GM13976 (cell line): ENCODE data around the gene PGRMC1.

Experiments
- DNase-seq: peaks from one replicate; pipeline ENCODE4 v3.0.0; 2012; ENCODE audit warnings: low spot score
- in situ Hi-C: fragments of 300-500 bp; cut with MboI; formaldehyde crosslinking; loops from one replicate; pipeline ENCODE4 v1.12.0; 2022; ENCODE audit warnings: low sequenced_read_pairs, mixed read lengths, inconsistent platforms; ENCODE audit not compliant: unreplicated experiment
- TF ChIP-seq, protein P1 (sequence below): IDR thresholded peaks from 2 replicates; pipeline ENCODE4 v1.5.1; 2012; ENCODE audit warnings: borderline replicate concordance, mild to moderate bottlenecking; ENCODE audit not compliant: insufficient read depth; ENCODE audit errors: extremely low read depth, missing control alignments, control extremely low read depth

The PGRMC1 gene

DNA sequence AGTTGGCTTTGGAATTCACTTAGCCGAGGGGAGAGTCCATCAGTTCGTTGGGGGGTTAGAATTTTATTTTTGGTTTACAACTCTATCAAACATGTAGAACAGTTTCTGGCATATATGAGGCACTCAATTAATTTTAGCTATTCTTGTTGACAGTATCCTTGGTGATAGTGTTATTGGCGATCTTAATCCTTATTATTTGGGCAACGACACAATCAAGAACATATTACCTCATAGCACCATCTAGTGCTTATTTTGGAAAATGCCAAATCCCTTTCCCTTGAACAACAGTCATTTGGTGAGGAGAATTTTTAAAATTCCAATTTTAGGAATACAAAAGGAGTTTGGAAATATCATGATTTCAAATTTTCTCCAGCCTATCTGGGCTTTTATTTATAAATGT, 17.9 kb upstream of the PGRMC1 start:
- in situ Hi-C loops = no loop called here
- TF ChIP-seq, protein P1, sequence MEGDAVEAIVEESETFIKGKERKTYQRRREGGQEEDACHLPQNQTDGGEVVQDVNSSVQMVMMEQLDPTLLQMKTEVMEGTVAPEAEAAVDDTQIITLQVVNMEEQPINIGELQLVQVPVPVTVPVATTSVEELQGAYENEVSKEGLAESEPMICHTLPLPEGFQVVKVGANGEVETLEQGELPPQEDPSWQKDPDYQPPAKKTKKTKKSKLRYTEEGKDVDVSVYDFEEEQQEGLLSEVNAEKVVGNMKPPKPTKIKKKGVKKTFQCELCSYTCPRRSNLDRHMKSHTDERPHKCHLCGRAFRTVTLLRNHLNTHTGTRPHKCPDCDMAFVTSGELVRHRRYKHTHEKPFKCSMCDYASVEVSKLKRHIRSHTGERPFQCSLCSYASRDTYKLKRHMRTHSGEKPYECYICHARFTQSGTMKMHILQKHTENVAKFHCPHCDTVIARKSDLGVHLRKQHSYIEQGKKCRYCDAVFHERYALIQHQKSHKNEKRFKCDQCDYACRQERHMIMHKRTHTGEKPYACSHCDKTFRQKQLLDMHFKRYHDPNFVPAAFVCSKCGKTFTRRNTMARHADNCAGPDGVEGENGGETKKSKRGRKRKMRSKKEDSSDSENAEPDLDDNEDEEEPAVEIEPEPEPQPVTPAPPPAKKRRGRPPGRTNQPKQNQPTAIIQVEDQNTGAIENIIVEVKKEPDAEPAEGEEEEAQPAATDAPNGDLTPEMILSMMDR = peak; percentile 35
- DNase-seq = no peak

DNA sequence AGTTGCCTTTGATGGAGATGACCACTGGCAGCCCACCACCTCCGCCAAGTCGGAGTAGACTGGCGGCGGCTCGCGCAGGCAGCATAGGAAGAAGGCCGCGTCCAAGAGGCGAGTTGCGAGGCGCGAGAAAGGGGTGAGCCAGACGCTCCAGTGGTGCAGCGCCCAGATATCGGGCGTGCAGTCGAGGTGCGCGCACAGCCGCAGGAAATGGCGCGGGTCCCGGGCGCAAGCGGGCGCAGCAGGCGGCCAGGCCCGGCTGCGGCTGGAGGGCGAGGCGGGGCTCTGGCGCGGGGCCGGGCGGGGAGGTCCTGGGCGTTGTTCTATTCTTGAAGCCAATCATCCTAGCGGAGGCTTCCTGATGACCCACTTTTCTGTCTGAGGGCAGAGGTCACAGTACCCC, 13.2 kb upstream of the PGRMC1 start:
- TF ChIP-seq, protein P1 = no peak
- in situ Hi-C loops = no loop called here
- DNase-seq = no peak

DNA sequence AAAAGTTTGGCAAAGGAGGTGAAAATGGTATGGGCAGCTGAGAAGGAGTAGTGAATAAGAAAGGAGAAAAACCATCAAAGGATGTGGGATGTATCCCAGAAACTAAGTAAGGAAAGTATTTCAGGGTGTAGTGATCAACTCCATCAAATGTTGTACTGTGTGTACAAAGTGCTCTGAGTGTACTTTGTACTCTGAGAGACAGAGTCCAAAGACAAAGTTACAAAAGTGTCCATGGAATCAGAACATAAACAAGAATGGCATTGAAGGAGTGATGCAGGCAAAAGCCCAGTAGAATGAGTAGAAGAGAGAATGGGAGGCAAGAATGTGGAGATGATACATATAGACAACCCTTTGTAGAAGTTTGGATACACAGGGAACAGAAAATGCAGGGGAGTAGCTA, 12.3 kb upstream of the PGRMC1 start:
- DNase-seq = no peak
- TF ChIP-seq, protein P1 = no peak
- in situ Hi-C loops = no loop called here

DNA sequence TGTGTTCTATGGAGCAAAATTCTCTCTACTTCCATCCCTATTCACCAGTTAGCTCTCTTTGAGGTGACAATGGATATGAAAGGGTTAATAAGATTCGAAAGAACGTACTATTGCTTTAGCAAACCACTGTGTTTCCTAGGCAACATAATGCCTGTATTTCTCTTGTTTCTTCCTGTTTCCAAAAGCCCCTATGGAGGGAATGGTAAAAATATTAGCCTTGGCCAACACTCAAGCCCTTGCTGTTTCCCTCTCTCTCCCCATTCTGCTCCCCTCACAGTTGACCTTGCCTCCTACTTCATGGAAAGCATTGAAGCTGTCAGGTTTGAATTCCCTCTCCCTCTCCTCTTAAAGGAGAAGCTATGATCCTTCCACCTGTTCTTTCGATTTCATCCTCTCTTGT, 9.6 kb upstream of the PGRMC1 start:
- DNase-seq = no peak
- in situ Hi-C loops = no loop called here
- TF ChIP-seq, protein P1 = no peak

DNA sequence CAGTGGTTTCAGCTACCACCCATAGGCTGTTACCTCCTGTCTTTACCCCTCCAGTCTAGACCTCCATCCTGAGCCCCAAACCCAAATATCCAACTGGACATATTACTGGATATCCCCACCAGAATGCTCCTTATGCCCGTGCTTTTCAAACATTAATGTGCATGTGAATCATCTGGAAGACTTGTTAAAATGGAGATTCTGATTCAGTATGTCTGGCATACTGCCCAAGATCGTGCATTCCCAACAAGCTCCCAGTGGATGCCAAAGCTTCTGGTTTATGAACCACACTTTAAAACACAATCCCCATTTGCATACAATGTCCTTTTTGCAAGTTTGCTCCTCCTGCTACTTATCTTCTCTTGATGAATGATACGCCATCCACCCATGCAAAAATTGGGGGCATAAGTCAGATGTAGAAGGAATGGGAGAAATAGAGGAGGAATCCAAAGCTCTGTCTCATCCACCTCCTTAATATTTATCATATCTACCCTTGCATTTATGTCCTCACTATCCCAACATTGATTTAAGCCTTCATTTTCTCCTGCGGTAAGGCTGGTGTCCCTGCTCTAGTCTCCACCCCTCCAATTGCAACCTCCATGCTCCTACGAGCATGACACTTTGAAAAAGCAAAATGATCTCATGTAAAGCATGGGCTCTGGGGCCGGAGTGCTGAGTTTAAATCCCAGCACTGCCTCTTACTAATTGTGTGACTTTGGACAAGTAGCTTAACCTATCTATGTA, 7.4 kb upstream of the PGRMC1 start:
- DNase-seq = no peak
- TF ChIP-seq, protein P1 = no peak
- in situ Hi-C loops = no loop called here

DNA sequence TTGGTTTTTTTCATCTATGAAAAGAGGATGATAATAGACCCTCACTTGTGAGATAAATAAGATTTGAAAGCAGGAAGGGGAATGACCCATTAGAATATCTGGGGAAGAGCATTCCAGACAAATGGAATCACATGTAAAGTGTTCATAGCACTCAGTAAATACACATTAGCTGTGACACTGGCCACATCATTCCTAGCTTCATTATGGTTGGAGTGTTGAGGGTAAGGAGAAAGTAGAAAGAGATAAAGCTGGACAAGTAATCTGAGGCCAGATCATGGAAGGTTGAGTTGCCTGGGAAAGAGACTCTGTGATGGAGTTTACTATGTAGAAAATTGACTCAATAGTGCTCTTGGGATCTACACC, 6.9 kb upstream of the PGRMC1 start:
- no peak for DNase-seq
- in situ Hi-C loops = no loop called here
- TF ChIP-seq, protein P1 = no peak
